HepG2 (cell line): ENCODE data around the gene LHPP. TPM values are rescaled to one million over a fixed set of nuclear protein-coding genes. Genes with fewer than 3 reads are reported as not detected.
A peak's percentile ranks its signal among the peaks of the same experiment; 100 is the strongest.

Source experiments
- ATAC-seq: fragments of 200-7000 bp; cut with Tn5 transposase; 3 replicates; pipeline ENCODE4 v1.9.1; 2020; ENCODE audit warnings: mild to moderate bottlenecking, moderate library complexity
- BruUV-seq: library from RNA; stranded (reverse); fragments of 400-500 nt; replicated peaks from 2 replicates; lab custom pipeline; 2021; lab: Mats Ljungman, UMichigan
- CTCF ChIA-PET: fragments of 300-600 bp; formaldehyde crosslinking; extraction: SDS; loops from one replicate; lab custom pipeline; 2021; ENCODE audit warnings: low total read pairs, inconsistent platforms, low intra/inter-chr PET ratio; lab: Yijun Ruan, JAX
- POLR2A ChIA-PET: fragments of 350-600 bp; sonication (Branson Sonifier 250); formaldehyde crosslinking; loops from one replicate; lab custom pipeline; 2020; ENCODE audit warnings: antibody characterized with exemption, inconsistent platforms; lab: Yijun Ruan, JAX
- DNase-seq: peaks from one replicate; pipeline ENCODE4 v3.0.0-alpha.2; 2015; ENCODE audit warnings: low spot score
- FAIRE-seq: peaks from 3 replicates; lab custom pipeline; 2011; peaks lifted over from hg19 to GRCh38; lab: Jason Lieb, UNC
- H2AFZ ChIP-seq: one replicate; pipeline ENCODE4 v1.6.1; 2011; ENCODE audit warnings: low read length, inconsistent platforms
- H3K27ac ChIP-seq: fragments of 300-600 bp; 3 replicates; pipeline ENCODE4 v1.8.0; 2011; ENCODE audit warnings: mixed run types, mild to moderate bottlenecking, mixed read lengths, low read length, inconsistent platforms; ENCODE audit not compliant: insufficient read depth; ENCODE audit errors: extremely low read length
- H3K27me3 ChIP-seq, 2 experiments: fragments of 200-600 bp in 1 of 2; 2 replicates in 1 of 2; 3 replicates in 1 of 2; pipeline versions ENCODE4 v1.6.0 to v1.8.0; 2011; ENCODE audit warnings: low read length in 2 of 2, mild to moderate bottlenecking in 2 of 2, moderate library complexity in 2 of 2, inconsistent platforms in 1 of 2; ENCODE audit not compliant: insufficient read depth in 2 of 2, control insufficient read depth in 1 of 2
- H3K36me3 ChIP-seq, 2 experiments: fragments of 200-600 bp in 1 of 2; replicated peaks in 1 of 2; 2 replicates in 1 of 2; 3 replicates in 1 of 2; pipeline versions ENCODE4 v1.5.1 to v1.8.0; 2011; ENCODE audit warnings: low read length in 2 of 2, inconsistent platforms in 1 of 2; ENCODE audit not compliant: insufficient read depth in 2 of 2, control insufficient read depth in 1 of 2
- H3K4me1 ChIP-seq: 2 replicates; pipeline ENCODE4 v1.5.1; 2012; ENCODE audit warnings: low read length, inconsistent platforms; ENCODE audit not compliant: insufficient read depth
- H3K4me2 ChIP-seq: 2 replicates; pipeline ENCODE4 v1.6.0; 2011; ENCODE audit warnings: low read depth, low read length, inconsistent platforms
- H3K4me3 ChIP-seq, 3 experiments: fragments of 200-600 bp in 1 of 3; sonication (generic), shearing (Covaris generic) in 1 of 3; replicated peaks in 1 of 3; 2 replicates each; pipeline ENCODE4 v1.5.1; 2011 to 2016; ENCODE audit warnings: low read length in 3 of 3, inconsistent platforms in 2 of 3, low read depth in 2 of 3, mild to moderate bottlenecking in 2 of 3, control low read depth in 1 of 3, mixed read lengths in 1 of 3; ENCODE audit not compliant: insufficient read depth in 1 of 3
- H3K79me2 ChIP-seq: one replicate; pipeline ENCODE4 v1.6.1; 2011; ENCODE audit warnings: low read length, inconsistent platforms; ENCODE audit not compliant: insufficient read depth
- H3K9ac ChIP-seq: 2 replicates; pipeline ENCODE4 v1.6.0; 2011; ENCODE audit warnings: mild to moderate bottlenecking, low read depth, low read length, inconsistent platforms; ENCODE audit not compliant: insufficient read depth
- H3K9me3 ChIP-seq: 2 replicates; pipeline ENCODE4 v1.5.1; 2012; ENCODE audit warnings: mild to moderate bottlenecking, low read length
- H4K20me1 ChIP-seq: 2 replicates; pipeline ENCODE4 v1.6.0; 2011; ENCODE audit warnings: inconsistent platforms, mild to moderate bottlenecking, low read length, moderate library complexity; ENCODE audit not compliant: insufficient read depth
- DNMT3B ChIP-seq: conservative IDR thresholded peaks from 2 replicates; pipeline ENCODE4 v1.6.1; 2016; ENCODE audit warnings: missing biosample characterization, control low read depth
- FOXP1 ChIP-seq, 2 experiments: fragments of 450-650 bp in 1 of 2; IDR thresholded peaks; 2 replicates each; pipeline ENCODE4 v1.6.1; 2017 to 2018; ENCODE audit warnings: antibody characterized with exemption in 1 of 2
- JARID2 ChIP-seq: sonication (generic); formaldehyde crosslinking; IDR thresholded peaks from 2 replicates; pipeline ENCODE4 v1.8.1; 2023; ENCODE audit warnings: missing genetic modification reagents, inconsistent platforms; ENCODE audit not compliant: insufficient replicate concordance
- KDM5A ChIP-seq: fragments of 200-600 bp; sonication (generic); IDR thresholded peaks from 2 replicates; pipeline ENCODE4 v1.7.0; 2018; ENCODE audit warnings: antibody characterized with exemption, mild to moderate bottlenecking, low read length, borderline replicate concordance
- NR3C1 ChIP-seq: sonication (generic); formaldehyde crosslinking; IDR thresholded peaks from 2 replicates; pipeline ENCODE4 v1.4.0; 2020; ENCODE audit warnings: missing genetic modification reagents
- SSRP1 ChIP-seq: IDR thresholded peaks from 2 replicates; pipeline ENCODE4 v1.6.1; 2016; ENCODE audit warnings: control low read depth
- TFDP2 ChIP-seq: sonication (generic); formaldehyde crosslinking; IDR thresholded peaks from 2 replicates; pipeline ENCODE4 v1.4.0; 2020; ENCODE audit warnings: missing genetic modification reagents
- TOE1 ChIP-seq: sonication (generic); formaldehyde crosslinking; IDR thresholded peaks from 2 replicates; pipeline ENCODE4 v1.4.0; 2020; ENCODE audit warnings: mild to moderate bottlenecking, missing genetic modification reagents
- ZBTB42 ChIP-seq: sonication (generic); formaldehyde crosslinking; IDR thresholded peaks from 2 replicates; pipeline ENCODE4 v1.5.0; 2020; ENCODE audit warnings: mild to moderate bottlenecking, missing genetic modification reagents
- ZNF274 ChIP-seq: sonication (generic); formaldehyde crosslinking; IDR thresholded peaks from 2 replicates; pipeline ENCODE4 v1.5.1; 2020; ENCODE audit warnings: mild to moderate bottlenecking, missing genetic modification reagents
- ZNF430 ChIP-seq: sonication (generic); formaldehyde crosslinking; IDR thresholded peaks from 2 replicates; pipeline ENCODE4 v1.9.0; 2021; ENCODE audit warnings: mild to moderate bottlenecking, missing genetic modification reagents
- ZNF546 ChIP-seq: sonication (generic); formaldehyde crosslinking; conservative IDR thresholded peaks from 2 replicates; pipeline ENCODE4 v1.8.1; 2023; ENCODE audit warnings: mild to moderate bottlenecking, missing genetic modification reagents
- ZNF724P ChIP-seq: sonication (generic); formaldehyde crosslinking; IDR thresholded peaks from 2 replicates; pipeline ENCODE4 v1.8.0; 2022; ENCODE audit warnings: missing genetic modification reagents, borderline replicate concordance
- ZNF841 ChIP-seq: sonication (generic); formaldehyde crosslinking; IDR thresholded peaks from 2 replicates; pipeline ENCODE4 v1.8.1; 2023; ENCODE audit warnings: missing genetic modification reagents, borderline replicate concordance
- ZNF850 ChIP-seq: sonication (generic); formaldehyde crosslinking; conservative IDR thresholded peaks from 2 replicates; pipeline ENCODE4 v1.9.0; 2021; ENCODE audit warnings: mild to moderate bottlenecking, missing genetic modification reagents
- WGBS: methylation state at CpG from one replicate; pipeline ENCODE4 v1.1.6; 2017; ENCODE audit warnings: low lambda C conversion rate; 5-methylcytosine and 5-hydroxymethylcytosine counted together
- in situ Hi-C: cut with HindIII; loops from 2 replicates; pipeline ENCODE4 v1.10.0; 2017; ENCODE audit warnings: low pct_unique_long_range_greater_than_20kb; ENCODE audit not compliant: extremely low pct_ligation_motif_present
- intact Hi-C: fragments of 100-400 bp; cut with micrococcal nuclease; formaldehyde crosslinking; loops from one replicate; pipeline ENCODE4 v1.10.0; 2022; ENCODE audit not compliant: unreplicated experiment
- polyA plus RNA-seq, 8 experiments: library from polyadenylated mRNA; depleted of rRNA in 3 of 8; stranded (reverse) in 7 of 8; unstranded in 1 of 8; fragments of >200 nt; fragmentation: Illumina TruSeq in 4 of 8; extraction: Trizol in 4 of 8; gene quantifications; 2 replicates each; pipeline versions ENCODE4 v1.2.1 to v1.2.3, GENCODE V29; 2011 to 2016; ENCODE audit warnings: low read depth in 4 of 8, missing spikeins in 1 of 8, mixed read lengths in 1 of 8; ENCODE audit not compliant: insufficient read depth in 1 of 8
- total RNA-seq, 5 experiments: library from RNA; depleted of rRNA; stranded (reverse); fragments of >200 nt; fragmentation: Illumina TruSeq; extraction: Trizol; gene quantifications; 2 replicates each; pipeline ENCODE4 v1.2.3, GENCODE V29; 2016; ENCODE audit warnings: low read depth in 1 of 5

The LHPP gene
- total and polyA plus RNA-seq, 2 of the 13 experiments (the other 11 are each of a cell fraction or from before 2014, with no cell fraction given): 5.2 to 13.1 TPM

- no peak for FAIRE-seq
- ChIA-PET POLR2A (interaction anchor here (1.3 kb wide), 1 partner anchor 48 kb away, joined by 4 read pairs; no protein-coding TSS in a partner anchor), CTCF (no interaction called here)
- in situ Hi-C loops (no loop called here), intact Hi-C loops (no loop called here)
- peaks cover 36% of the 10 kb centered on the region for H3K4me1 ChIP-seq
- no peak overlapping the region for H2AFZ ChIP-seq
- WGBS: 25% methylated on average over 5 of the region's 5 CpGs
- TF ChIP-seq ZNF274: no peak
- no peak for TF ChIP-seq TFDP2
- no peak for TF ChIP-seq SSRP1 (CRISPR knock-in tag)
- TF ChIP-seq JARID2 (CRISPR knock-in tag): no peak
- no peak for TF ChIP-seq ZNF724P
- no peak for TF ChIP-seq KDM5A
- TF ChIP-seq DNMT3B: no peak
- TF ChIP-seq ZNF850: no peak
- no peak for TF ChIP-seq ZNF841 (CRISPR knock-in tag)
- TF ChIP-seq ZNF546 (CRISPR knock-in tag): no peak
- no peak for TF ChIP-seq TOE1 (CRISPR knock-in tag)
- no peak for TF ChIP-seq ZBTB42 (CRISPR knock-in tag)
- no peak for TF ChIP-seq ZNF430 (CRISPR knock-in tag)
- TF ChIP-seq NR3C1 (CRISPR knock-in tag): no peak
- no peak for TF ChIP-seq FOXP1 (IDR thresholded peaks at IDR 0.05)
- TF ChIP-seq FOXP1 (CRISPR knock-in tag; IDR thresholded peaks at IDR 0.05): no peak
- H3K79me2 ChIP-seq: no peaks in the 10 kb centered on the region
- H3K36me3 ChIP-seq: no peaks in the 10 kb centered on the region
- no peaks in the 10 kb centered on the region for H3K9me3 ChIP-seq
- peaks cover 0 to 3% of the 10 kb centered on the region in 2 experiments; a peak in 1 of 5 replicates for H3K27me3 ChIP-seq
- H3K4me2 ChIP-seq: peak overlapping the region; percentile 90
- no peak overlapping the region for H3K9ac ChIP-seq
- peak overlapping the region in 2 of 3 experiments; percentile 19 to 63; a peak in 3 of 6 replicates for H3K4me3 ChIP-seq
- BruUV-seq: no TSS peak
- peaks cover 3% of the 10 kb centered on the region; the same call in 1 of the 2 replicates for H4K20me1 ChIP-seq
- DNase-seq: no peak
- ATAC-seq: no peak
- no peak overlapping the region for H3K27ac ChIP-seq
These were observed 62.3 kb downstream of the LHPP start for GRCh38 chr10:124523901-124524300.
